ENCODE measurements around the gene PEF1. TPM values are rescaled to one million over a fixed set of nuclear protein-coding genes. Genes with fewer than 3 reads are reported as not detected.

Gene PEF1
- total and polyA plus RNA-seq, 5 experiments from 2014 or later, result 35.3 to 87.3 (median 60.6) TPM

GRCh38 chr1:31669433-31669785 lies 24.7 kb upstream of the PEF1 start:
- Mint-ChIP-seq H3K4me3 (peak overlapping the region in 7 of 10 donors; percentile 15 to 94 (median 60)), H3K4me1 (peaks cover 9 to 15% (median 14%) of the 10 kb centered on the region in 4 donors), H3K36me3 (no peaks in the 10 kb centered on the region), H3K9me3 (no peaks in the 10 kb centered on the region), H3K27ac (peak overlapping the region in 1 of 10 donors; percentile 80), H3K27me3 (peaks cover 0 to 15% (median 7%) of the 10 kb centered on the region in 5 donors)
- ATAC-seq, result no peak
- POLR2A ChIA-PET, result interaction anchor here (0.6 to 2.4 kb wide), 2 partner anchors 21 to 120 kb away, joined by 3 to 6 read pairs; no protein-coding TSS in a partner anchor
- no peak for DNase-seq

GRCh38 chr1:31668303-31668883 lies 23.7 kb upstream of the PEF1 start:
- POLR2A ChIA-PET, result interaction anchor here (2.4 kb wide), 1 partner anchor 121 kb away, joined by 6 read pairs; no protein-coding TSS in a partner anchor
- Mint-ChIP-seq H3K4me3 (no peak overlapping the region), H3K27ac (no peak overlapping the region), H3K36me3 (no peaks in the 10 kb centered on the region), H3K4me1 (peaks cover 9 to 19% (median 14%) of the 10 kb centered on the region in 4 donors), H3K9me3 (no peaks in the 10 kb centered on the region), H3K27me3 (peaks cover 0 to 18% (median 7%) of the 10 kb centered on the region in 5 donors)
- no peak for DNase-seq
- ATAC-seq, result no peak

- no peak overlapping the region for H3K4me3 Mint-ChIP-seq
- H3K9me3 Mint-ChIP-seq, result no peaks in the 10 kb centered on the region
- H3K36me3 Mint-ChIP-seq, result no peaks in the 10 kb centered on the region
- ATAC-seq (no peak), DNase-seq (no peak)
- H3K4me1 Mint-ChIP-seq, result peaks cover 9 to 19% (median 14%) of the 10 kb centered on the region in 4 donors
- H3K27me3 Mint-ChIP-seq, result peaks cover 0 to 18% (median 7%) of the 10 kb centered on the region in 5 donors
- POLR2A ChIA-PET, result interaction anchor here (1.3 to 2.4 kb wide), 2 partner anchors 122 kb away, joined by 6 to 7 read pairs; no protein-coding TSS in a partner anchor
- no peak overlapping the region for H3K27ac Mint-ChIP-seq
Measured at GRCh38 chr1:31667065-31667785, 22.5 kb upstream of the PEF1 start.

- no peak for ATAC-seq
- H3K27ac Mint-ChIP-seq, result peak overlapping the region in 2 of 10 donors; percentile 1
- H3K9me3 Mint-ChIP-seq, result no peaks in the 10 kb centered on the region
- peaks cover 9 to 17% (median 14%) of the 10 kb centered on the region in 4 donors for H3K4me1 Mint-ChIP-seq
- DNase-seq, result no peak
- H3K4me3 Mint-ChIP-seq, result no peak overlapping the region
- POLR2A ChIA-PET, result interaction anchor here (1.3 kb wide), 1 partner anchor 123 kb away, joined by 7 read pairs; no protein-coding TSS in a partner anchor
- peaks cover 0 to 13% (median 4%) of the 10 kb centered on the region in 5 donors for H3K27me3 Mint-ChIP-seq
- H3K36me3 Mint-ChIP-seq, result no peaks in the 10 kb centered on the region
Measured at GRCh38 chr1:31666263-31666963, 21.7 kb upstream of the PEF1 start.

- peaks cover 0 to 12% (median 4%) of the 10 kb centered on the region in 5 donors for H3K27me3 Mint-ChIP-seq
- H3K36me3 Mint-ChIP-seq, result no peaks in the 10 kb centered on the region
- POLR2A ChIA-PET, result interaction anchor here (3.7 kb wide), 1 partner anchor 124 kb away, joined by 20 read pairs; no protein-coding TSS in a partner anchor
- H3K9me3 Mint-ChIP-seq, result no peaks in the 10 kb centered on the region
- H3K4me3 Mint-ChIP-seq, result no peak overlapping the region
- peaks cover 5 to 12% (median 11%) of the 10 kb centered on the region in 4 donors for H3K4me1 Mint-ChIP-seq
- DNase-seq, result no peak
- ATAC-seq, result no peak
- no peak overlapping the region for H3K27ac Mint-ChIP-seq
Measured at GRCh38 chr1:31665234-31665878, 20.7 kb upstream of the PEF1 start.

- Mint-ChIP-seq H3K36me3 (no peaks in the 10 kb centered on the region), H3K4me1 (peaks cover 0 to 6% (median 3%) of the 10 kb centered on the region in 4 donors), H3K27ac (no peak overlapping the region), H3K9me3 (no peaks in the 10 kb centered on the region), H3K27me3 (peaks cover 0 to 7% (median 2%) of the 10 kb centered on the region in 5 donors), H3K4me3 (no peak overlapping the region)
- DNase-seq, result no peak
- POLR2A ChIA-PET, result interaction anchor here (1.5 to 3.7 kb wide), 2 partner anchors 125 to 133 kb away, joined by 4 to 20 read pairs; no protein-coding TSS in a partner anchor
- no peak for ATAC-seq
Measured at GRCh38 chr1:31664528-31664927, 19.9 kb upstream of the PEF1 start.

- DNase-seq (peak in 9 of 10 donors; percentile 29 to 72 (median 56)), ATAC-seq (peak; percentile 55 to 63)
- peaks cover 0 to 4% (median 0%) of the 10 kb centered on the region in 4 donors for H3K4me1 Mint-ChIP-seq
- H3K36me3 Mint-ChIP-seq, result no peaks in the 10 kb centered on the region
- POLR2A ChIA-PET, result interaction anchor here (1.5 to 3.7 kb wide), 2 partner anchors 125 to 134 kb away, joined by 4 to 20 read pairs; no protein-coding TSS in a partner anchor
- no peak overlapping the region for H3K4me3 Mint-ChIP-seq
- peaks cover 0 to 6% (median 0%) of the 10 kb centered on the region in 5 donors for H3K27me3 Mint-ChIP-seq
- peak overlapping the region in 1 of 10 donors; percentile 1 for H3K27ac Mint-ChIP-seq
- no peaks in the 10 kb centered on the region for H3K9me3 Mint-ChIP-seq
Measured at GRCh38 chr1:31663622-31664452, 19.2 kb upstream of the PEF1 start.

- H3K36me3 Mint-ChIP-seq, result no peaks in the 10 kb centered on the region
- peaks cover 0 to 8% (median 3%) of the 10 kb centered on the region in 5 donors for H3K27me3 Mint-ChIP-seq
- POLR2A ChIA-PET, result interaction anchor here (3.7 kb wide), 1 partner anchor 127 kb away, joined by 20 read pairs; no protein-coding TSS in a partner anchor
- H3K27ac Mint-ChIP-seq, result no peak overlapping the region
- DNase-seq, result no peak
- peaks cover 0 to 4% (median 0%) of the 10 kb centered on the region in 4 donors for H3K4me1 Mint-ChIP-seq
- H3K4me3 Mint-ChIP-seq, result no peak overlapping the region
- no peak for ATAC-seq
- no peaks in the 10 kb centered on the region for H3K9me3 Mint-ChIP-seq
Measured at GRCh38 chr1:31662463-31662862, 17.8 kb upstream of the PEF1 start.

GRCh38 chr1:31661856-31662255 lies 17.2 kb upstream of the PEF1 start:
- H3K27ac Mint-ChIP-seq, result no peak overlapping the region
- H3K4me3 Mint-ChIP-seq, result no peak overlapping the region
- no peaks in the 10 kb centered on the region for H3K9me3 Mint-ChIP-seq
- DNase-seq, result no peak
- no peaks in the 10 kb centered on the region for H3K36me3 Mint-ChIP-seq
- peaks cover 0 to 8% (median 3%) of the 10 kb centered on the region in 5 donors for H3K27me3 Mint-ChIP-seq
- POLR2A ChIA-PET, result no interaction called here
- ATAC-seq, result no peak
- peaks cover 0 to 4% (median 0%) of the 10 kb centered on the region in 4 donors for H3K4me1 Mint-ChIP-seq

- POLR2A ChIA-PET, result no interaction called here
Measured at GRCh38 chr1:31660871-31661455, 16.3 kb upstream of the PEF1 start.

GRCh38 chr1:31659889-31660288 lies 15.2 kb upstream of the PEF1 start:
- no peak overlapping the region for H3K4me3 Mint-ChIP-seq
- no peaks in the 10 kb centered on the region for H3K36me3 Mint-ChIP-seq
- no peaks in the 10 kb centered on the region for H3K9me3 Mint-ChIP-seq
- peaks cover 0 to 4% (median 0%) of the 10 kb centered on the region in 4 donors for H3K4me1 Mint-ChIP-seq
- ATAC-seq (no peak), DNase-seq (no peak)
- no peak overlapping the region for H3K27ac Mint-ChIP-seq
- peaks cover 0 to 9% (median 3%) of the 10 kb centered on the region in 5 donors for H3K27me3 Mint-ChIP-seq
- POLR2A ChIA-PET, result no interaction called here

More at GRCh38 chr1:31660871-31661455, 16.3 kb upstream of the PEF1 start:
- peaks cover 0 to 8% (median 3%) of the 10 kb centered on the region in 5 donors for H3K27me3 Mint-ChIP-seq
- peaks cover 0 to 4% (median 0%) of the 10 kb centered on the region in 4 donors for H3K4me1 Mint-ChIP-seq
- no peak overlapping the region for H3K4me3 Mint-ChIP-seq
- DNase-seq (no peak), ATAC-seq (no peak)
- H3K27ac Mint-ChIP-seq, result no peak overlapping the region
- no peaks in the 10 kb centered on the region for H3K36me3 Mint-ChIP-seq
- no peaks in the 10 kb centered on the region for H3K9me3 Mint-ChIP-seq

Measured in naive thymus-derived CD8-positive, alpha-beta T cell (primary cell).